Measurements from ENCODE around the gene CAPN10.
"Not testable (repeated sequence)": the region's sequence is repeated elsewhere in the genome, so short reads cannot be mapped to it uniquely, and the experiment has no call there.

The CAPN10 gene

GRCh38 chr2:240604291-240604938 lies 17.9 kb downstream of the CAPN10 start:
- DNase-seq = peak; percentile 50

- no peak for DNase-seq
Measured at GRCh38 chr2:240604939-240605716, 18.6 kb downstream of the CAPN10 start.

GRCh38 chr2:240605867-240606743 lies 19.6 kb downstream of the CAPN10 start:
- DNase-seq = no peak

GRCh38 chr2:240611601-240612210 lies 25.2 kb downstream of the CAPN10 start:
- DNase-seq = no peak

- no peak for DNase-seq
Measured at GRCh38 chr2:240613781-240614180, 27.2 kb downstream of the CAPN10 start.

- DNase-seq = no peak
Measured at GRCh38 chr2:240614391-240614790, 27.9 kb downstream of the CAPN10 start.

GRCh38 chr2:240615396-240615795 lies 28.9 kb downstream of the CAPN10 start:
- no peak for DNase-seq

GRCh38 chr2:240615820-240616547 lies 29.4 kb downstream of the CAPN10 start:
- DNase-seq = no peak

GRCh38 chr2:240616860-240617666 lies 30.5 kb downstream of the CAPN10 start:
- DNase-seq = not testable (repeated sequence)

- no peak for DNase-seq
Measured at GRCh38 chr2:240618776-240619175, 32.2 kb downstream of the CAPN10 start.

- DNase-seq = no peak
Measured at GRCh38 chr2:240619506-240620148, 33.1 kb downstream of the CAPN10 start.

GRCh38 chr2:240620149-240620731 lies 33.7 kb downstream of the CAPN10 start:
- no peak for DNase-seq

- no peak for DNase-seq
Measured at GRCh38 chr2:240620859-240621258, 34.3 kb downstream of the CAPN10 start.

- DNase-seq = no peak
Measured at GRCh38 chr2:240622060-240622411, 35.5 kb downstream of the CAPN10 start.

- no peak for DNase-seq
Measured at GRCh38 chr2:240622531-240623235, 36.1 kb downstream of the CAPN10 start.

GRCh38 chr2:240623531-240624010 lies 37.0 kb downstream of the CAPN10 start:
- no peak for DNase-seq

GRCh38 chr2:240624011-240624949 lies 37.7 kb downstream of the CAPN10 start:
- no peak for DNase-seq

- no peak for DNase-seq
Measured at GRCh38 chr2:240624950-240625621, 38.6 kb downstream of the CAPN10 start, which contains the start of gene GPR35. Gene GPR35 (plus strand): TSS chr2:240625480. CDS start chr2:240629953, 4,473 bp downstream.
